Naive B cell (primary cell): ENCODE data around the gene CDH15. TPM values are rescaled to one million over a fixed set of nuclear protein-coding genes. Genes with fewer than 3 reads are reported as not detected.

ENCODE experiments used
- ATAC-seq, 2 donors: fragments of 150-1000 bp; cut with Tn5 transposase; 2 replicates each; pipeline ENCODE4 v1.10.0; 2021; ENCODE audit warnings: low read depth in 2 of 2, mild to moderate bottlenecking in 2 of 2, moderate library complexity in 2 of 2
- DNase-seq: peaks from one replicate; pipeline ENCODE4 v3.0.0; 2022
- H3K27ac Mint-ChIP-seq, 6 donors: one replicate each; pipeline ENCODE4 v1.8.0; 2020 to 2022; ENCODE audit warnings: mild to moderate bottlenecking in 6 of 6, mixed read lengths in 6 of 6, moderate library complexity in 5 of 6, inconsistent platforms in 2 of 6
- H3K27me3 Mint-ChIP-seq, 3 donors: one replicate each; pipeline ENCODE4 v1.8.0; 2021 to 2022; ENCODE audit warnings: mixed read lengths in 3 of 3, mild to moderate bottlenecking in 1 of 3
- H3K36me3 Mint-ChIP-seq, 2 donors: one replicate each; pipeline ENCODE4 v1.8.0; 2020 to 2022; ENCODE audit warnings: mixed read lengths in 2 of 2, inconsistent platforms in 1 of 2, mild to moderate bottlenecking in 1 of 2
- H3K4me1 Mint-ChIP-seq, 3 donors: one replicate each; pipeline ENCODE4 v1.8.0; 2020 to 2022; ENCODE audit warnings: mixed read lengths in 3 of 3, inconsistent platforms in 1 of 3, mild to moderate bottlenecking in 1 of 3, moderate library complexity in 1 of 3
- H3K4me3 Mint-ChIP-seq, 8 donors: one replicate each; pipeline ENCODE4 v1.8.0; 2020 to 2022; ENCODE audit warnings: mild to moderate bottlenecking in 8 of 8, mixed read lengths in 8 of 8, moderate library complexity in 8 of 8, inconsistent platforms in 2 of 8
- H3K9me3 Mint-ChIP-seq, 7 donors: one replicate each; pipeline ENCODE4 v1.8.0; 2020 to 2022; ENCODE audit warnings: mixed read lengths in 7 of 7, mild to moderate bottlenecking in 5 of 7, inconsistent platforms in 2 of 7, moderate library complexity in 1 of 7
- polyA plus RNA-seq, 6 donors: library from polyadenylated mRNA; unstranded; fragments of 300-500 nt; fragmentation: Illumina TruSeq; gene quantifications; one replicate each; pipeline ENCODE4 v1.2.3, GENCODE V29; 2021; ENCODE audit warnings: low read depth in 6 of 6

The CDH15 gene
- polyA plus RNA-seq, 6 donors from 2014 or later = not detected

DNA sequence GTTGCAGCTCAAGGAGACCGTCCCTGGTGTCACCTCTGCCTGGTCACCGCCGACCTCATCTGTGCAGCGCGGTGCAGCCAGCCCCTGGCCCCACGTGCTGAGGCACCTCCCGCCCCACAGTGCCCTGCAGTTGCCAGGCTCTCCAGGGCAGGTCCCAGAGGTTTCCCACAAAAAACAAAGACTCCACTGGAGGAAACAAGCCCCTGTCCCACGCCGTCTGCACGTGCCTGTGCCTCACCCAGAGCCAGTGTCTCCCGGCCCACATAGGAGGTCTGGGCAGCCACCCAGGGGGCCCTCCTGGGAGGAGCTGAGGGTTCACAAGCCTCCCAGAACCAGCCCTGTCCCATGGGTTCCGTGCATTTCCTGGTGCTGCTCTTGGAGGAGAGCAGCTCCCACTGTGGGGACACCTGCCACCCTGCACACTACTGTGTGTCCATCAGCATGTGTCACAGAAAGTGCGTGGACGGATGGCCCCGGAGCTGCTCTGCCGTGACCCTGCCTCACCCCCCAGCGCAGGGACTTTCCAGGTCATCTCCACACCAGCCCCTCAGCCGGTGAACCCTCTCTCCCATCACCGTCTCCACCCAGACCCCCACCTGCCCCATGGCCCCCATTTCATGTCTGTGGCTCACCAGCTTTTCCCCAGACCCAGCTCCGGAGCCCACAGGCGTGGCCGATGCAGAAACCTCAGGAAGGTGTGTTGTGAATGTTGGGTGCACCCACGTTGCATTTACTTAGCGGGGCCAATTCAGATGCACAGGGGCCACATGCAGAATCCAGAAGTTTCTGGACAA, 17.0 kb upstream of the CDH15 start:
- H3K36me3 Mint-ChIP-seq = peaks cover 12 to 19% of the 10 kb centered on the region in 2 donors
- peak overlapping the region in 3 of 6 donors; percentile 38 to 53 (median 49) for H3K27ac Mint-ChIP-seq
- H3K4me1 Mint-ChIP-seq = peaks cover 7 to 17% (median 11%) of the 10 kb centered on the region in 3 donors
- peaks cover 0 to 2% (median under 1%) of the 10 kb centered on the region in 7 donors for H3K9me3 Mint-ChIP-seq
- ATAC-seq = no peak
- no peak for DNase-seq
- no peak overlapping the region for H3K4me3 Mint-ChIP-seq
- H3K27me3 Mint-ChIP-seq = no peaks in the 10 kb centered on the region

DNA sequence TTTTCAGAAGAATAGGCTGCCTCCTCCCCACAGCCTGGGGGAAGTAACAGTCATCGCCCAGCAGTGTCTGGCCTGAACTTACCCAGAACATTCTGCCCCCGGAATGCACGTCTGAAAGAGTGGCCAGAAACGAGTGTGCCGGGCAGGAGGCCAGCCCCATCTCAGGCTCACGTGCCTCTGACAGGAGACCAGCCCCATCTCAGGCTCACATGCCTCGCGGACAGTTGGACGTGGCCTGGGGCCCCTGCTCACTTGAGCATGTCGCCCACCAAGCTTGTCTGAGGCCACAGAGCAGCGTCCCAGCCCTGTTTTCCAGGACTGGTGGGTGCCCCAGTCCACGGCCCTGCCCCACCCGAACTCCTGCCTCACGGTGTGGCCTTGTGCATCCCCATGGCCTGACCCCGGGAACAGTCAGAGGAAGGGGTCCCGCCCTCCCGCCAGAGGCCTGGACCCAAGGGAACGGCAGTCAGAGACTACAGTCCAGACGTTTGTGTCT, 16.3 kb upstream of the CDH15 start:
- ATAC-seq (no peak), DNase-seq (no peak)
- Mint-ChIP-seq H3K27me3 (no peaks in the 10 kb centered on the region), H3K36me3 (peaks cover 11 to 13% of the 10 kb centered on the region in 2 donors), H3K27ac (peak overlapping the region in 3 of 6 donors; percentile 53 to 78 (median 63)), H3K9me3 (no peaks in the 10 kb centered on the region), H3K4me3 (no peak overlapping the region), H3K4me1 (peaks cover 7 to 17% (median 11%) of the 10 kb centered on the region in 3 donors)

DNA sequence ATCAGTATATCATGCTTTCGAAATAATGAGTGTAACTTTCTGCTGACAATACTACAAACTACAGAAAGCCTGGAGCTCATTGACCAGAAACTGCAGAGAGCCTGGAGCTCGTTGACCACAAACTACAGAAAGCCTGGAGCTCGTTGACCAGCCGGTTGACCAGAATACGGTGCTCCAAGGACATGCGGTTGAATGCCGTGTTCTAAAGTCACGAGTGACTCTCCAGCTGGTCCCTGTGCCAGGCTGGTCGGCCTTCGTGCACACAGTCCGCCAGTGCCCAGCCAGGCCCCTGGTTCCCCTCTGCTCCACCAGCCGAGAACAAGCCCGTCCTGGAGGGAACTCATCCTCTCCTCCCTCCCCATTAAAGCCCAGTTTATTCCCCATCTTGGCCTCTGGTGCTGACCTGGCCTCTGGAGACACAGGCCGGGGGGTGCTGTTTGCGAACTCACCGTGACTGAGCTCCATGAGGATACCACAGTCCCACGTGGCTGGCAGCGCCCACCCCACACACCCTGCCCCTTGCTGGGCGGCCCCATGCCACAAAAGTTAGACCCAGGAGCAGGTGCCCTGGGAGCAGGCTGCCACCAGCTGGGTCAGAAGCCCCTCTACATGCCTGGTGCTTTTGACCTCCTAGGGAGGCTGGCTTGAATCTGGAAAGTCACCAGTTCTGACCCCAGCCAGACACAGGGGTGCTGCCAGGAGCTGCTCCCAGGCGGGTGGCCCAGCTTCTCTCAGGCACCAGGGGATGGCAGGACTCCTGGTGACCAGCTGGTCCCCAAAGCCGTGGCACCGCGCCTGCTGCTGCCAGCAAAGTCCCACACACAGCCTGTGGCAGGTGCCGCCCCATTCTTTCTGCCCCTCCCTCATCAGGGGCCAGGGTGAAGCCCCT, 15.5 kb upstream of the CDH15 start:
- Mint-ChIP-seq H3K36me3 (peaks cover 4 to 6% of the 10 kb centered on the region in 2 donors), H3K9me3 (no peaks in the 10 kb centered on the region), H3K4me3 (peak overlapping the region in 1 of 8 donors; percentile 9), H3K4me1 (peaks cover 7 to 17% (median 11%) of the 10 kb centered on the region in 3 donors), H3K27ac (peak overlapping the region in 1 of 6 donors; percentile 78), H3K27me3 (no peaks in the 10 kb centered on the region)
- ATAC-seq (no peak), DNase-seq (no peak)

DNA sequence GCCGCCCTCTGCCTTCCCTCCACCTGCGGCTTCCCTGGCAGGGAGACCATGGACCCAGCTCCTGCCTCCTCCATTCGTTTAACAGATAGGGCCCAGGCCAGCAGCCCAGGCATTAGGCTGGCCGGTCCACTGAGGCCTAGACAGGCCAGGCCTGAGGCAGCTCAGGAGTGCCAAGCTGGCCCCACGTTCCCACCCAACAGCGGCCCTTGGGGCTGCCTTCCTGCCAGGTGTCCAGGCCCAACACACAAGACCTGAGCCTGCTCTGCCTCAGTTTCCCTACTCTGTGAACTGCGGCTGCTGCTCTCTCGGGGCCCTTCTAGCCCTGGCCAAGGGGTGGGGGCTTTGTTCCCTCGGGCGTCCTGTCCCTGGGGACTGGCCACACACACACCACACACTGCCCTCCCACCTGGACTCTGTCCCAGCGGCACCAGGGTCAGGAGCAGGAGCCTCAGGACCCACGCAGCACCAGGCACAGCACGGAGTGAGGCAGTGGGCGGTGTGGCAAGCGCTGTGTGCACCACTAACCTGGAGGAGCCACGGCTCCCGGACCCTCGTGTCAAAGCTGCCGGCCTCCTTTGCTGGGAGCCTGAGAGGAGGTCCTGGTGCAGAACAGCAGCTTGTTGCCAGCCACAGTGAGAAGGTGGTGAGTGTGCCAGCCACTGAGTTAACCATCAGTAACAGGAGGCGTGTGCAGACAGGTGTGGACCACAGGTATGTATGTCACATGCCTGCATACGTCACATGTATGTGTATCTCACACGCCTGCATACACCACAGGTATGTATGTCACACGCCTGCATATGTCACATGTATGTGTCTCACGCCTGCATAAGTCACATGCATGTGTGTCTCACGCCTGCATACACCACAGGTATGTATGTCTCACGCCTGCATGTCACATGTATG, 14.6 kb upstream of the CDH15 start:
- Mint-ChIP-seq H3K4me3 (peak overlapping the region in 1 of 8 donors; percentile 29), H3K27ac (no peak overlapping the region), H3K9me3 (no peaks in the 10 kb centered on the region), H3K27me3 (peaks cover 0 to 3% (median 0%) of the 10 kb centered on the region in 3 donors), H3K36me3 (peaks cover 0 to 4% of the 10 kb centered on the region in 2 donors), H3K4me1 (peaks cover 12 to 21% (median 15%) of the 10 kb centered on the region in 3 donors)
- DNase-seq (no peak), ATAC-seq (no peak)

DNA sequence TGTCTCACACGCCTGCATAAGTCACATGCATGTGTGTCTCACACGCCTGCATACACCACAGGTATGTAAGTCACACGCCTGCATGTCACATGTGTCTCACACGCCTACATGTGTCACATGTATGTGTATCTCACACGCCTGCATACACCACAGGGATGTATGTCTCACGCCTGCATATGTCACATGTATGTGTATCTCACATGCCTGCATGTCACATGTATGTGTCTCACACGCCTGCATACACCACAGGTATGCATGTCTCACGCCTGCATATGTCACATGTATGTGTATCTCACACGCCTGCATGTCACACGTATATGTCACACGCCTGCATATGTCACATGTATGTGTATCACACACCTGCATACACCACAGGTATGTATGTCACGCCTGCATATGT, 13.8 kb upstream of the CDH15 start:
- no peak overlapping the region for H3K27ac Mint-ChIP-seq
- peaks cover 0 to 7% (median 0%) of the 10 kb centered on the region in 3 donors for H3K27me3 Mint-ChIP-seq
- no peaks in the 10 kb centered on the region for H3K9me3 Mint-ChIP-seq
- no peak for ATAC-seq
- H3K36me3 Mint-ChIP-seq = peaks cover 0 to under 1% of the 10 kb centered on the region in 2 donors
- H3K4me3 Mint-ChIP-seq = no peak overlapping the region
- no peak for DNase-seq
- peaks cover 11 to 22% (median 20%) of the 10 kb centered on the region in 3 donors for H3K4me1 Mint-ChIP-seq

DNA sequence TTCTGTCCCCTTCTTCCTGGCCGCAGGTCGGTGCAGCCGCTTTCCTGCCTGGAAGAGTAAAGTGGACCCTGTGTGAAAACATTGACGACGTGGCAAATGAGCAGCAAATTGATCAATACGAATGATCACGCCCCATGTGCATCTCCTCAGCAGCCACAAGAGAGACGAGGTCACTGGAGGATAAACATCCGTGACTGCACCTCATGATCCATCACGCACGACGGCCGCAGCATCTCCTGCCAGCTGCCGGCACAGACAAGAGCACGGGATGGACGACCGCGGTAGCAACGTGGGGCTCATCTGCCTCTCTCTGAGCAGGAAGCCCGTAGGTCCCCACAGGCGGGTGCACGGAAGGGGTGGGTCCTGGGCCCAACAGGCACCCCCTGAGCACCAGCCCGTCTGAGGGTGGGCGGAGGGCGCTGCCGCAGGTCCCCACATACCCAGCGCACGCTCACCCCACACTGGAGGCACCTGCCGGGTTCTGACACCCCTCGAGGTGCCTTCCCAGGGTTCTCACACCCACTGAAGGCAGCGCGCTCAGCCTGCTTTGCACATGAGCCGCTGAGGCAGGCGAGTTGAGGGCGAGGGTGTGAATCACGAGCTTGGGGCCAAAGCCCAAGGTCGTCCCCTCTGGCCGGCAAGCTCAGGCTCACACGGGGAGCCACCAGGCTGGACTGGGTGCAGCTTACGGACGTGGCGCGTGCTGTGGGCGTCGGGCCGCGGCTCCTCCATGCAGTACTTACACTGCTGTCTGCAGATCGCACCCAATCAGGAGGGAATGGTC, 12.3 kb upstream of the CDH15 start:
- peaks cover 0 to 7% (median 0%) of the 10 kb centered on the region in 3 donors for H3K27me3 Mint-ChIP-seq
- no peak overlapping the region for H3K27ac Mint-ChIP-seq
- no peak for ATAC-seq
- no peak overlapping the region for H3K4me3 Mint-ChIP-seq
- no peaks in the 10 kb centered on the region for H3K36me3 Mint-ChIP-seq
- DNase-seq = no peak
- no peaks in the 10 kb centered on the region for H3K9me3 Mint-ChIP-seq
- H3K4me1 Mint-ChIP-seq = peaks cover 12 to 23% (median 22%) of the 10 kb centered on the region in 3 donors

DNA sequence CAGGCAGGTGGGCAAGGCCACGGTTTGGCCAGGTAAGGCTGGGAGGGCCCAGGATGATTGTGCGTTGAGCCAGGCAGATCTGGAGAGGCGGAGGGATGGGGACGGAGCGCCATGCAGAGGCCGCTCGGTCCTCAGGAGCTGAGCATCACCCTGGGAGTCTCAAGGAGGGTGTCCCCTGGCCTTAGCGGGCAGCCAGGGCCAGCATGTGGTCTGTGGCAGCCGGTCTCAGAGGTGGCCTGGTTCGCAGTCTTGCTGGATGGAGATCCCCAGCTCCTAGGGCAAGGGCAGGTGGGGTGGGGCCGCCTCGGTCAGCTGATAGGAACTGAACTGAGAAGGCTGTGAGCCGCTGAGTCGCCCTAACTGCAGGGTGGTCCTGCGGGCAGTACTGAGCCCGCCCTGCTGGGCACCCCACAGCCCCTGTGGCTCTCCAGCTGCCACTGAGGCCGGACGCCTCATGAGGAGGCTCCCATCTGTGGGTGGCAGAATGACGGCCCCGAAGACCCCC, 11.6 kb upstream of the CDH15 start:
- DNase-seq (no peak), ATAC-seq (no peak)
- Mint-ChIP-seq H3K9me3 (no peaks in the 10 kb centered on the region), H3K27me3 (peaks cover 0 to 7% (median 0%) of the 10 kb centered on the region in 3 donors), H3K4me3 (no peak overlapping the region), H3K4me1 (peaks cover 13 to 20% (median 18%) of the 10 kb centered on the region in 3 donors), H3K36me3 (no peaks in the 10 kb centered on the region), H3K27ac (no peak overlapping the region)

DNA sequence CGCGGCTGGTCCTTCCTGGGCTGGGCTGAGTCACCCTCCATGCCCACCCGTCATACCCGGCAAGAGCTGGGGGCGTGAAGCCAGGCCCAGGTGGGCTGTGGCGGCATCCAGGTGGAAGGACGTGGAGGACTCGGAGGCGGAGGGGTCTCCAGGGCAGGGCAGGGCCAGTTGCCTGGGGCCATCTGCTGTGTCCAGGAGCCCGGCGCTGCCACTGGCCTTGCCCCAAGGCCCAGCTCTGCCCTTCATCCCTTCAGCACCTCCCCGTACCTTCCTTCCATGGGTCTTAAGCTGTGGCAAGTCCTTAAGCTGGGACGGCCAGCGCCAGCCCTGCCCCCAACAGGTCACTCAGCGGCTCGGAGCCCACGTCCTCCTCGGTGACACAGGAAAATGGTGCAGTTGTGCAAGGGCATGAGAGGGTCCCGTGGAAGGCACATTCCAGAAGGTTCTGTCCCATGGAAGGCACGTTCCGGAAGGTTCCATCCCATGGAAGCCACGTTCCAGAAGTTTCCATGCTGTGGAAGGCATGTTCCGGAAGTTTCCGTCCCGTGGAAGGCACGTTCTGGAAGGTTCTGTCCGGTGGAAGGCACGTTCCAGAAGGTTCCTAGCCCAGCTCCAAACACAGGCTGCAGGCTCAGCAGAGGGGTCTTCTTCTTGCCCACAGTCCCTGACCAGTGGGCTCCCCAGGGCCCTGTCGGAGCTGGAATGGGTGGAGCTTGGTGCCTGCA, 10.4 kb upstream of the CDH15 start:
- no peak overlapping the region for H3K4me3 Mint-ChIP-seq
- H3K9me3 Mint-ChIP-seq = no peaks in the 10 kb centered on the region
- DNase-seq = no peak
- peaks cover 8 to 14% (median 12%) of the 10 kb centered on the region in 3 donors for H3K4me1 Mint-ChIP-seq
- no peaks in the 10 kb centered on the region for H3K36me3 Mint-ChIP-seq
- peaks cover 0 to 7% (median 0%) of the 10 kb centered on the region in 3 donors for H3K27me3 Mint-ChIP-seq
- no peak for ATAC-seq
- peak overlapping the region in 1 of 6 donors; percentile 7 for H3K27ac Mint-ChIP-seq

DNA sequence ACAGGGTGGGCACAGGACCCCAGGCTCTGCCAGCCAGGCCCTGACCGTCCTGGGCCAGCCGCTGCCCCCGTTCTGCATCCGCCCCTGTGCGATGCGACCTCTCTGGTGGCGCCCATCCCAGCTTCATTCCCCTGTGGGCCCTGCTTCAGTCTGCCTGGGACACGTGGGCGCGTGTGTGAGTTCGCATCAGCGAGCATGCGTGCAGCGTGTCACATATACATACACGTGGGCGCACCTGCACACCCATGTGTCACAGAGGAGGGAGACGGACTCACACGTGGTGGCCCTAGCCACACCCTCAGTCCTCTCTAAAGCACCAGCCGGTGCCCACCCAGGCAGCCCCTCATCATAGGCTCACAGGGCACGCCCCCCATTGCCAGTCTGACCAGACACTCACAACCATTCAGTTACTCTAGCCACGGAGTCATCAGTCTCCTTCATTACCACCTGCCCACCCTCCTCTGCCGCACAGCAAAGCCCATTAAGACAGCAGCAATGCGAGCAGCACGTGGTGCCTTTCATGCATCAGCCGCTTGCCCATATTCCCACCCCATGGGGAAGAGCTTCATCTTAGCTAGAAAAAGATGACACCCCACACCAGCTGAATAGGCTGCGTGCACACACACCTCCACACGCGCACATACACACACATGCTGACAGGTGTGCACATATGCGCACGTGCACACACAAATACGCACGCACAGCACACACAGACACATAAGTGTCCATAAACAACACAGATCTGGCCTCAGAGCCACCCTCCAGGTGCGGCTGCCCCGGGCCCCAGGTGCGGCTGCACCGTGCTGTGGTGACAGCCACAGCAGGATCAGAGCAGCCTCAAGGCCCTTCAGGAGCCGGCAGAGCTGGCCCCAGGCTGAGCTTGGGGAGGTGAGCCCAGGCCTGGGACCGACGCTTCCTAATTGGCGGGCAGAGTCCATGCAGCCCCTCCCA, 9.5 kb upstream of the CDH15 start:
- DNase-seq (no peak), ATAC-seq (peak; percentile 32 to 48)
- H3K36me3 Mint-ChIP-seq = no peaks in the 10 kb centered on the region
- peaks cover 8 to 16% (median 14%) of the 10 kb centered on the region in 3 donors for H3K4me1 Mint-ChIP-seq
- peak overlapping the region in 1 of 8 donors; percentile 31 for H3K4me3 Mint-ChIP-seq
- peak overlapping the region in 3 of 6 donors; percentile 66 to 97 (median 88) for H3K27ac Mint-ChIP-seq
- peaks cover 0 to 13% (median 0%) of the 10 kb centered on the region in 3 donors for H3K27me3 Mint-ChIP-seq
- H3K9me3 Mint-ChIP-seq = no peaks in the 10 kb centered on the region

DNA sequence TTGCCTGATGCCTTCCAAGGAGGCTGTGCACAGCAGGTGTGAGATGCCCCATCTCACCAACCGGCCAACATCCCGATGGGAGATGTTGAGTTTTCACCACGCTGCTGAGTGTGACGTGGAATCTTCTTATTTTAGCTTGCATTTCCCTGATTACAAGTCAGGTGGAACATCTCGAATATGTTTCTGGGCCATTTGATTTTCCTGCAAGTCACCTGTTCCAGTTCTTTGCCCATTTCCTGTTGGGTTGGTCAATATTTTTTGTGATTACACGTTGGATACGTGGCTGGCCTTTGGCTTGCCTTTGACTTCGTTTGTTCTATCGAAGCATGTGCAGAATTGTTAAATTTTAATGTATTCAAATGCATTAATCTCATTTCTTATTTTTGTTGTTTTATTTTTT, 8.3 kb upstream of the CDH15 start:
- ATAC-seq (no peak), DNase-seq (no peak)
- Mint-ChIP-seq H3K27me3 (peaks cover 0 to 13% (median 0%) of the 10 kb centered on the region in 3 donors), H3K36me3 (no peaks in the 10 kb centered on the region), H3K4me3 (no peak overlapping the region), H3K27ac (no peak overlapping the region), H3K4me1 (peaks cover 8 to 16% (median 14%) of the 10 kb centered on the region in 3 donors), H3K9me3 (no peaks in the 10 kb centered on the region)
